ENCODE data around the gene PKHD1.

PKHD1 gene

DNA sequence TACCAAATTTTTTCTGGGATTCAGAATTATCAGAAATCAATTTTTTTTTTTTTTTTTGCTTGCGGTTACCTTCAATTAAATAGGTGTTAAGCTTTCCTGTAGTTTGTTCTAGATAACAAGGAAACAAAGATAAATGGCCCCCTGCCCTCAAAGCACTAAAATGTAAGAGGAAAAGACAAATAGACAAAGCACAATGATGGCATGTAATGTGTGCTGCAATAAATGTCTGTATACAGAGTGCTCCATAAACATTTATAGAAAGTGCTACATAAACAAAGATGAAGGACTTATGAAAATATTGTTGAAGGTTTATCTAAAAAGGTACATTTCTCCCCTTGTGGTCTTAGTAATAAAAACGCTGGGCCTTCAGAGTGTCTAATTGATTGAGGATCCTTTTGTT is 384.6 kb downstream of the PKHD1 start:
- no peak for DNase-seq (ENCODE audit: low read depth)

DNA sequence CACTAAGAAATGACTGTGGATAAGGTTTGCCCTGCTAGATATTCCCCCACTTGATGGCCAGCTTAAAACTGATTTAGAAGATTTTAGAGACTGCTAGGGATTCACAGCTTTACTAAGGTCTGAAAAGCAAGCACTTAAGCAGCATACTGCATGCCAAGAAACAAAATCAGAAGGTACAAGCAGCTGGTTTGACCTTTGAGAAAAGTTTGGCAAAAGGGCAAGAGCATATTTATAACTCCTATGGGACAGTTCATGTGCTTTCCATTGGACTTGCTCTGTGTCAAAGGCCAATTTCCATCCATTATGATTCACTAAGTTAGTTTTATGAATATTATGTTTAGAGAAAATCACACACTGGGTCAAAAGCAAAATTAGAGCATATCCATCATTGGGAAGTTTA is 402.8 kb downstream of the PKHD1 start:
- DNase-seq (ENCODE audit: low read depth), result no peak

DNA sequence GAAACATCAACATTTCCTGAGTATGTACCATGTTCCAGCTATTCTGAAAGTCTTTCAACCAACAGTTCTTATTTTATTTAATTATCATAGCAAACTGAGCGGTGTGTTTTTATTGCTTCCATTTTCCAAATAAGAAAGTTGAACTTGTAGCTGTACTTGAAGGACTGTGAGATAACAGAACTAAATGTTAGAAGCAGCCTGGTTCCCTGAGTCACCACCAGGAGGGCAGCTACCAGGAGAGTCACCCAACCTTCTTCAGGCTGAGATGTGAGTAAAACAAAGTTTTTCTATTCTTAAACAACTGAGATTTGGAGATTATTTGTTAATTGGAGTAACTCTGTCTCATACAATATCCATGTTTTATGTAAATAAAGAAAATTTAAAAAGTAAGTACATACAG is 403.4 kb downstream of the PKHD1 start:
- no peak for DNase-seq (ENCODE audit: low read depth)

DNA sequence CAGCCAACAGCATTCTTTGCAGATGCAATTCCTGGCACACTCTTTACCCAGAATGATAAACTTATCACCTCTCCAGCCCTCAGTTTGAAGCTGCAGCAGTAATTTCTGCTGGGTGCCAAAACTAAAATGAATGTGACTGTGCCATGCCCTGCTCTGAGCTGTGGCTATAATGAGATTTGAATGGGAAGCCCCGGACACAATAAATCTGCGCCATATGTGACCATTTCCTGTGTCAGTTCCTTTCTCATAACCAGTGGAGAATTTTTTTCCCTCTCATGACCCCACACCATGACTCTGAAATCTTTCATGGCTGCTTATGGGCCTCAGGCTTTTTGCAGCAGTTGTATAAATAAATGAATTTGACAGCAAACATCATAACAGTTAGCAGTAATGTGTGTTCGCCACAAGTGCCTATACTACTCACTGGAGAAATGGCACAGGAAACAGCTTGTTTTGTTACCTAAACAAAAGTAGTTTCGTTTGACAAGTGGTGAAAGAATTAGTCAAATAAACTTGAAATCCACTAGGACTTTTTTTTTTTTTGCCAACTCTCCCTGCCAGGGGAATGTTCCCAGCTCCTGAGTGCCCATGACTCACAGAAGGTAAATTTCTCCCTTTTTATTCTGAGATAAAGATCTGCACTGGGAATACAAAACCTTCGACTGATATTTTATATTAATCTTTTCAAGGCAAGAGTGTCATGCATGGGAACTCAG is 408.4 kb downstream of the PKHD1 start:
- no peak for DNase-seq (ENCODE audit: low read depth)

DNA sequence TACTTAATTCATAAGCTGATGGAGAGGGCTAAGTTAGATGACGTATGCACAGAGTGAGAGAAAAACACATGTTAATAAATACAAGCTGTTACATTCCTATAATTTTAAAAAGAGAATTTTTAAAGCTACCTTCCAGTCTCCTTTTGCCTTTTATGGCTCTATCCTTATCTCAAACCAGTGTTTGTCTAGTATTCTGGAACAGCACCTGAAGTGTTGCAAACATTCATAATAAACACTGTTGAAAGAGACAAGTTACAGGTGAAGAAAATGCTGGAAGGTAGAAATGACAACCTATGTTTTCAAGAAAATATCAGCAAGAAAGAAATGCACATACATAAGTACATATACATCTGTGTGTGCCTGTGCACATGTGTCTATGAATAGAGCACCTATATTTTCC is 409.1 kb downstream of the PKHD1 start:
- no peak for DNase-seq (ENCODE audit: low read depth)

DNA sequence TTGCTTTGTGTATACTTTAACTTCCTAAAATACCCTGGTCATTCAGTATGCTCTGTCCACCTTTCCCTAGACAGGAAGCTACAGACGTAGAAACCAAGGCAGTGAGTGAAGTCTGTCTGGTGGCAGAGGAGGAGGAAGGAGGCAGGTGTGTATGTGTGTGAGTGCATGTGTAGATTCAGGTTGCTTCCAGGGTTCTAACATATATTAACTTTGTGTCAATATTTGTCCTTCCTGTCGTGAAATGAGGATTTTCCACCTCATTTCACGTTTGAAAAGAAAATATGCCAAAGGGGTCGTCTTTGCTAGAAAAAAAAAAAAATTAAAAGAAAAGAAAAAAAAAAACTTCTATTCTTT is 411.5 kb downstream of the PKHD1 start:
- DNase-seq (ENCODE audit: low read depth), result no peak

DNA sequence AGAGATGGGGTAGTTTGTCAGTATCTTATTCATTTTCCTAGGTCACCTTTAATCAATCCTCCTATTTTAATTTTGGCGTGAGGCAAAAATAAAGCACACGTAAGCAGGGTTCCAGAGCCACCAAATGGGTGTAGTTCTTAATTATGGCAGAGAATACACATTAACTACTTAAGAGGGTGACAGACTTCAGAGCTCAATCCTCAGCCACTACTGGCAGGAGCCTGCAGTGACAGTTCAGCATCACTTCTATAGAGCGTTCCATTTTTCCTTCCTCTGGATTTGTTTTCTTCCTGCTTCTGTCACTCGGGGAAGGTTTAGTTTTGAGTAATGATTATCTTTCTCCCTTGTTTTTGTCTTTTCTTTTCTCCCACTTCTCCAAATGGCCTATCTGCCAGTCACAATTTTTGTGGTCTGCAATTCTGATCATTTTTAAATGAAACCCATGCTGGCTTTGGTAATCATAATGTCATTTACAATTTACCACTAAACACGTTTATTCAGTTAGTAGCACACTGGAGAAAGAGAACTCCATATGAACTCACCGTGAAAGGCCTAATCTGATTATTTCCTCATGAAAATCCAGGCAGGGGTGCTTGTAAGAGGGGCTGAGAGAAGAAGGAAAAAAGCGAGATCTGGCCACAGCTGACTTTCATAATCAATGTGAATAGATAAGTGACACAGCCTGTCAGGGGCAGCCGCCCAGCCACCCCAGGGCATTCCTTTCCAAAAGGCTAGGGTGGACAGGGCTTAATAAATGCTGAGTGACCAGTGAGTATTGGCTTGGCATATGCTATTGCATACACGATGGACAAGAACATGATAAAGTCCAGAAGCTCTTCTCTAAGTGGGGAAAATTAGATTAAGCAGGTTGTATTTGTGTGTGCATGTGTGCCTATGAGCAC is 412.1 kb downstream of the PKHD1 start:
- DNase-seq (ENCODE audit: low read depth), result no peak

DNA sequence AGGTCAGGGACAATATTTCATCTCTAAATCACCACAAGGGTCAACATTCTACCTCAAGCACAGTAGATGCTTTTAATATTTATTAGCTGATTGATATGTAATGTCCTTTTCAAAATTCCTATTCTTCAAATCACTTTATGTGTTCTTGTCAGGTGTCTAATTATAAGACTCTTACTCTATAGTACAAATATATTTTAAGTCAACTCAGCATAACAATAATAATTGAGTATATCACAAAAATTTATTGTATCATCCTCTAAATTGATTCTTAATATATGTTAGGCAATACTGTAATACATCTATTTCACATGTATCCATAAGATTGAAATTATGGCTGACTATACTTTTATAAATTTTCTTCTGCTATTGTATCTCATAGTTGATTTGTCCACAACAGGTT is 423.9 kb downstream of the PKHD1 start:
- DNase-seq (ENCODE audit: low read depth), result no peak

DNA sequence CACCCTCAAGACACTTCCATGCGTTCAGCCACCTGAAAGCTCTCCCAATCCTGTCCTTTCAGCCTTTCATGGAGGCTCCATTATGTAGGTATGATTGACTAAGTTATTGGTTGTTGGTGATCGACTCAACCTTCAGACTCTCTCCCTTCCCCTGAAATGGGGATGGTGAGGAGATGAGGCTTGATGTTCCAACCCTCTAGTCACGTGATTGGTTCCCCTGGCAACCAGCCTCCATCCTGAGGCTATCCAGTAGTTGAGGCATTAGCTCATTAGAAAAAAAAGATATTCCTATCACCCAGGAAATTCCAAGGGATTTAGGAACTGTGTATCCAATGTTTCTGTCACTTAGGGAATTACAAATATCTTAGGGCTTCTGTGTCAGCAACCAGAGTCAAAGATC is 426.6 kb downstream of the PKHD1 start:
- DNase-seq (ENCODE audit: low read depth), result no peak

DNA sequence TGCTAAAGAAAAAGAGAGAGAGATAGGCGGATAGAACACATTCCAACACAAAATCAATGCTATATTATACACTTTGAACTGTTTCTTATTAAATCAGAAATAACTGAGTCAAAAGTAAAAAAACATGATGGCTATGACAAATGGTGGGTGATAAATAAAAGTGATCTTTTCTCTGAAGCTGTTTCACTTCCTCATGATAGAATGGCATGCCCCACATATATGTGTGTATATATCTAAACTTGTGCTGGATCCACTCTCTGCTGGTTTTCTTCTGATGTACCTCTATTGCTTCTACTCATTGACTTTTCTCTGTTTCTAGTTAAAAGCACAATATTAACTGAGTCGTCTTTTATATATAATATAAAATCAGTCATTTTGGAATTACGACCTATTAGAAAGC is 429.9 kb downstream of the PKHD1 start:
- no peak for DNase-seq (ENCODE audit: low read depth)

DNA sequence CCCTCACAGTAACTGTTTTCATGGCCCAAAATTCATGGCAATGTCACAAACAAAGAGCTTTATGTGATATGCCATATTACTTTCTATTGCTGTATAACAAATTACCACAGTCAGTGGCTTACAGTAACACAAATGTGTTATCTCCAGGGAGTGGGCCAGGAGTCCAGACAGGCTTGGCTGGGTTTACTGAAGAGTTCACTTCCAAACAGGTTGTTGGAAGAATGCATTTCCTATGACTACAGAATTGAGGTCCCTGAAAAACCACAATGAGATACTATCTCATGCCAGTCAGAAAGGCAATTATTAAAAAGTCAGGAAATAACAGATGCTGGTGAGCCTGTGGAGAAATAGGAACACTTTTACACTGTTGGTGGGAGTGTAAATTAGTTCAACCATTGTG is 431.9 kb downstream of the PKHD1 start:
- DNase-seq (ENCODE audit: low read depth), result no peak

DNA sequence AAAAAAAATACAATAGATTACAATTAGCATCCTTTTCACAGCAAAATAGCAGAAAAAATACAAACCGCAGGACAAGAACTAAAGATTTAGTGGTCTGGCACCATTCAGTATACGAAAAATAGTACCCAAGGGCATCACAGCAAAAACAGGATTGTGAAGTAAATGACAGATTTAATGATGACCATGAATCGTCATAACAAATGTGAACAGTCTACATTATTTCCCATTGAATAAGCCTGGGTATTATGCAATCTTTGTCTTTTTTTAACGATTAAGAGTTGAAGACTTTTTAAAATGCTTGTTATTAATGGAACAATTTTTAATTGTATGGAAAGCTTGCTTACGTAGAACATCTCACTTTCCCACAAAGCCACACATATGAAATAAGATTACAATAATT is 432.8 kb downstream of the PKHD1 start:
- DNase-seq (ENCODE audit: low read depth), result no peak

DNA sequence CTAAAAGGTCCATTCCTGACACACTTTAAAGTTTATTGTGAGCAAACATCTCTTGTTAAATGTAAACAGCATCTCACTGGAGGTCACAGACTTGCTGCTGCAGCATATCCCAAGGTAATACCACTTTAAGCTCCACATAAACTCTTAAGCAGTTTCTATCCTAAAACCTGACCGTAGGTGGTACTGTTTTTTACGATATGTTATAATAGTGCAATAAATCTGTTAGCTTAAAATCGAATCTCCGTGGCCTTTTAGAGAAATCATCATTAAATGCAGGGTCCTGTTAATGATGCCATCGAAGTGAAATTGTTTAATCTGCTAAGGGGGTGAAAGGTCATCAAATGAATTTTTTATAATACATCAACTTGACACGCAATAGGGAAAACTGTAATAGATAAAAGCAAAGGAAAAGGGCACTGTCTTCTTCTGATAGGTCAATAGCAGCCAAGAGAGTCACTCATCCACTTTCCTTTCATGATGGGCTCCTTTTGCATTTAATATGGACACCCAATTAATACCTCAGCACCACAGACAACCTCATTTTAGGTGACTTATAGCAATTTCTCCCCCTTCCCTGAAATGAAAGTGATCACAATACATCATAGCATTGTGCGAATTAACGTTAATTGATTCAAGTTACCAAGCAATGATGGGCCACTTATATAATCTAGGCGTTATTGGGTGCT is 436.1 kb downstream of the PKHD1 start:
- DNase-seq (ENCODE audit: low read depth), result no peak

DNA sequence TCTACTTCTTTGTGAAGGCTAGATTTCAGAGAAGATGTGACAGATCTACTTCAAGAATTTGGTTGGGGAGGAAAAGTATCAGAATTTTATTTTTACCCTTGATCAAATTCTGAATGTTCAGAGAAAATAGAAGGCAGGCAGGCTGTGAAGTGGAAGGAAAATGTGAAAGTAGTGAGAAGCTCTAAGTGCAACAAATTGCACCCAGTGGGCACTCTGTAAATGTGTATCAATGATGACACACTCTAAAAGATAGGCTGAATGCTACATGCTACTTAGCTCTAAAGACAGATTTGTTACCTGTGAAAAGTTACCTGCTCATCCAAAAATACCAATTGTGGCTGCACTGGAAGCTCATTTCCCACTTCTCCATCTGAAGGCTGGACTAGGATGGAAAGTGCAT is 438.6 kb downstream of the PKHD1 start:
- no peak for DNase-seq (ENCODE audit: low read depth)

DNA sequence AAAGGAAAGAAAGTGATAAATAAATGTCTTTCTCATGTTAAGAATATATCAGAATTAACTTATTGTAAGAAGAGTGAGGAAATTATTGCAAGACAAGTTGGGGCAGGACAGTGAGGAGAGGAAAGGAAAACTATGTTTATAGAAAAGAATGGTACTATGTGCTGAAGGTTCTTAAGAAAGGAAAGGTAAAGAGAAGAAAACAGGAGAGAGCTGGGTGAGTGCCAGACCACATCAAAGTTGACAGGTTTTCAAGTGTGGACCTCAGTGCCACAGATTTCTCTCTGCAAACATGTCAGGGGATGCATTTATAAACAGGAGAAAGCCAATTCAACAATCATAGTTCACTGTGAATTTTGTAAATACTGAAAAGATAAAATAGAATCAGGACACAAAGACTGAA is 439.2 kb downstream of the PKHD1 start:
- no peak for DNase-seq (ENCODE audit: low read depth)

DNA sequence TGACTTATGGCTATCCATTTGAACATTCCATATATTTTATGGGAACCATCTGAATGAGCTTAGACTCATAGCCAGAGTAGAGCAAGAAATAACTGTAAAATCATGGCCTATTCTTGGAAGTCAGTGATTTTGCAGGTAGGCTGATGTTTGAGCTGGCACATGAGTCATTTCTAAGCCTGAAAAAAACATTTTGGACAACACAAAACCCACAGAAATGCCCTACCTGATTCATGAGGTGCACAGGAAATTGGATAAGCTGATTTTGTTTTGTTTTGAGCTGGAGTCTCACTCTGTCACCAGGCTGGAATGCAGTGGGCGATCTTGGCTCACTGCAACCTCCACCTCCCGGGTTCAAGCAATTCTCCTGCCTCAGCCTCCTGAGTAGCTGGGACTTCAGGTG is 443.0 kb downstream of the PKHD1 start:
- no peak for DNase-seq (ENCODE audit: low read depth)

DNA sequence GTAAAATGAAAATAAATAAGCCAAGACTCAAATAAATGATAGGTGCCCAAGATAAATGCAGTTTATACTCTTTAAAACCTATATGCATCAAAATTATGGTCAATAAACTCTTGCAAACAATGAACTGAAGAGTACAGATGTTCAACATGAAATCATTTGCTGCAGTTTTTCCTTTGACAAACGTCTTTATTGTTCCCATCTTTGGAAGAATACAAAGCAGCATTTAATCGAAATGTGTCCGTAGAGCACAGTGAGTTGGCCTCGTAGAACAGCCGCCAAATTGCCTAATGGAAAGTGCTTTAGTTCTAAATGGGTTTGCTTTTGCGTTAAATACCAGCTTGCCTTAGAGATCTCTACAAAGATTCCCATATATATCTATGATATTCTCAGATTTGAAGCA is 447.4 kb downstream of the PKHD1 start:
- DNase-seq (ENCODE audit: low read depth), result no peak

DNA sequence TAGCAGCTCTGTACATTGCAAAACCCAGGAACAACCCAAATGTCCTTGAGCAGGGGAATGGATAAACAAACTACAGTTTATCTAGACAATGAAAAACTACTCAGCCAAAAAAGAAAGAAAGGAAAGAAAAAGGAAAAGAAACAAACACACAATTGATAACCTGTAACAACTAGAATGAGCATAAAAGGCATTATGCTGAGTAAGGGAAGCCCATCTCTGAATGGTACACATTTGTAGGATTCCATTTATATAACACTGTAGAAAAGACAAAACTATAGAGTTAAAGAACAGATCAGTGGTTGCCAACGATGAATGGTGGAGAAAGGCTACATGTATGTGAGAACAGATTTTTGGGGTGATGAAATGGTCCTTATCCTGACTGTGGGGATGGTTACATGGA is 454.0 kb downstream of the PKHD1 start:
- no peak for DNase-seq (ENCODE audit: low read depth)

DNA sequence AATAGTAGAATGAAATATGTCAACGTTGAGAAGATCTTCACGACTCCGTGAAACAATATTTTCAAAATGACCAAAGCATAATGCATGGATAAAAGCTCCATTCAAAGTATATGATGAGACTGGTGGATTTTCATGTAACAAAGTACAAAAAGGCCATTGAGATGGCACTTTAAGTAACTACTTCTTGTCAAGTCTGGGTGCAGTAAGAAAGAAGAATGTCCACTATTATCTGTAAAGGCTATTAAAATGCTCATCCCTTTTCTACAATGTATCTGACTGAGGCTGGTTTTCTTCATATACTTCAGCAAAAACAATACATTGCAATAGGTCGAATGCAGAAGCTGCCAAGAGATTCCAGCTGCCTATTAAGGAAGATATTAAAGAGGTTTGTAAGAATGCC is 457.4 kb downstream of the PKHD1 start:
- DNase-seq (ENCODE audit: low read depth), result no peak

DNA sequence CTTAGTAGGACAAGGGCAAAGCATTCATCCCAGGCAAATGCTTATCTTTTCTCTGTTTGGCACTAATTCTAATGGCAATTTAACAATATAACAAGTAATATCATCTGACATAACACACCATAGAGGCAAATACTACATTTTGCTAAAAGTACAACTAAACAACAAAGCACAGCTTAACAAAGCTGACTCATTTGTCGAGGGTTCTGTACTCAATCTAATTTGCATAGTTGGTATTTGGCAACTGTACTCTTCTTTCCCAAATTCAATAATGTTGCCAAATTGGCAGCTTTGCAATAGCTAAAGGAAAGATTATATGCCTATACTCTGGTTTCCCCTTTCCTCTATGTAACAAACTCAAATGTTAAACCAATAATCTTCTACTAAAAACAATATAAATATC is 461.0 kb downstream of the PKHD1 start:
- DNase-seq (ENCODE audit: low read depth), result no peak

DNA sequence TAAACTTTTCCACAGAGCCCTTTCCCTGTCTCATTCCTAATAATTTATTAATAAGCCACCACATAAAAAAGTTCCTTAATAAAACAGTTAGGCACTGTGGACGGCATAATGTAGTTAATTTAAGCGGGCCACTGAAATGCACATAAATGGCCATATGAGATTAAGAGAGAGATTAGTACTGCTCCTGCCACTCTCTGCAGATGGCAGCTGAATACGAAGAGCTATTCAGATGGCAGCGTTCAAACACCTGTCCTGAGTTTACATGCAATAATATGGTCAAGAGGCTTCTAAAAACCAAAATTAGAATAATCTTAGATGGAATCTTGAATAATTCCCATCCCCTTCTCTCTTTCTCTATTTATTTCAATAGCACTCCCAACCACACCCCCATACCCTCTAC is 461.8 kb downstream of the PKHD1 start:
- no peak for DNase-seq (ENCODE audit: low read depth)

DNA sequence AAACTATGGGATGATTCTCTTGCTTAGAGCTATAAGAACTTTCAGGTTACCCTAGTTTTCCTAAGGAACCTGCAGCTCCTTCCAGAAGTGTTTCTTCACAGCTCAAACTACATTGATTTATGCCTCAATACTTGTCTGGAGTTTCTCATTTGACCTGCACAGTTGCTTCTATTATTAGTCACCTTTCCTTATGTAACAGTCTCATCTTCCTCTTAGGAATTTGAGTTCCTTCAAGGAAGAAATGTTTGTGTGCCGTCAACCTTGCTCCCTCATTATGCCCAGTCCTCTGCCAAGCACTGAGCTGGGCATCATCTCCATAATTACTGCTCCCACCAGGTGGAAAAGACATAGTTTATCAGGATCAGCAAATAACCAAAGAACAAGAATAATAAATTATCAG is 466.4 kb downstream of the PKHD1 start:
- no peak for DNase-seq (ENCODE audit: low read depth)

Measured in HS-5 (cell line).